Measurements from ENCODE around the gene PATL1.

DNA sequence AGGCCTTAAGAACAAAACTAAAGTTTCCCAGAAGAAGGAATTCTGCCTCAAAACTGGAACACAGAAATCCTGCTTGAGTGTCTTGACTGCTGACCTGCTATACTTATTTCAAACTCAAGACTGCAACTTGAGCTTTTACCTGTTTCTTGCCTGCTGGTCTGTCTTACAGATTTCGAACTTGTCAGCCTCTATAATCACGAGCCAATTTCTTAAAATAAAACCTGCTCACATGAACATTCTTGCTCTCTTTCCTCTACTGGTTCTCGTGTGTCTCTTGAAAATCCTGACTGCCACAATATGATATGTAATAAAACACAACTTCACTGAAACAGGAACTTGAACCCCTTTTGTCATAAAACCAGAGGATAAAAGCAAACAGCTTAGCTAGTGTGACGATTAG, 13.9 kb downstream of the PATL1 start:
- TF ChIP-seq CTCF (IDR thresholded peaks at IDR 0.05; ENCODE audit: low read depth, low read length) (no peak), MYC (IDR thresholded peaks at IDR 0.05; ENCODE audit: low read depth, low read length) (no peak), POLR2A (IDR thresholded peaks at IDR 0.05; ENCODE audit: extremely low read depth, insufficient read length) (no peak)
